WTC11 (cell line): ENCODE results near the gene PITPNM1.

ENCODE experiments used
- ARID4B ChIP-seq: sonication (generic); formaldehyde crosslinking; IDR thresholded peaks from 2 replicates; pipeline ENCODE4 v1.8.0; 2023; ENCODE audit warnings: missing genetic modification reagents, mild to moderate bottlenecking, borderline replicate concordance
- CBFB ChIP-seq: sonication (generic); formaldehyde crosslinking; IDR thresholded peaks from 2 replicates; pipeline ENCODE4 v1.8.1; 2022; ENCODE audit warnings: mild to moderate bottlenecking, low read depth, missing genetic modification reagents
- CTCF ChIP-seq: fragments of 200-600 bp; IDR thresholded peaks from 2 replicates; pipeline ENCODE4 v1.8.0; 2022; ENCODE audit warnings: antibody characterized with exemption
- E2F5 ChIP-seq: sonication (generic); formaldehyde crosslinking; IDR thresholded peaks from 2 replicates; pipeline ENCODE4 v1.8.1; 2022; ENCODE audit warnings: mild to moderate bottlenecking, moderate library complexity, missing genetic modification reagents
- ELF4 ChIP-seq: sonication (generic); formaldehyde crosslinking; IDR thresholded peaks from 2 replicates; pipeline ENCODE4 v1.8.1; 2022; ENCODE audit warnings: low read depth, mild to moderate bottlenecking, moderate library complexity, missing genetic modification reagents
- FOXK1 ChIP-seq: sonication (generic); formaldehyde crosslinking; IDR thresholded peaks from 2 replicates; pipeline ENCODE4 v1.8.0; 2022; ENCODE audit warnings: mild to moderate bottlenecking, moderate library complexity, missing genetic modification reagents
- IRF2 ChIP-seq: sonication (generic); formaldehyde crosslinking; IDR thresholded peaks from 2 replicates; pipeline ENCODE4 v1.8.0; 2022; ENCODE audit warnings: low read depth, missing genetic modification reagents, borderline replicate concordance
- NFE2L1 ChIP-seq: sonication (generic); formaldehyde crosslinking; IDR thresholded peaks from 2 replicates; pipeline ENCODE4 v1.8.1; 2023; ENCODE audit warnings: missing genetic modification reagents
- NFYB ChIP-seq: sonication (generic); formaldehyde crosslinking; conservative IDR thresholded peaks from 2 replicates; pipeline ENCODE4 v1.8.0; 2022; ENCODE audit warnings: low read depth, missing genetic modification reagents
- PRDM15 ChIP-seq: sonication (generic); formaldehyde crosslinking; IDR thresholded peaks from 2 replicates; pipeline ENCODE4 v1.8.0; 2022; ENCODE audit warnings: missing genetic modification reagents
- PREB ChIP-seq: sonication (generic); formaldehyde crosslinking; IDR thresholded peaks from 2 replicates; pipeline ENCODE4 v1.8.1; 2022; ENCODE audit warnings: mild to moderate bottlenecking, missing genetic modification reagents, moderate library complexity, borderline replicate concordance
- SMAD3 ChIP-seq: sonication (generic); formaldehyde crosslinking; IDR thresholded peaks from 2 replicates; pipeline ENCODE4 v1.8.0; 2022; ENCODE audit warnings: missing genetic modification reagents, mild to moderate bottlenecking, borderline replicate concordance
- TP53 ChIP-seq: sonication (generic); formaldehyde crosslinking; IDR thresholded peaks from 2 replicates; pipeline ENCODE4 v1.8.1; 2023; ENCODE audit warnings: mild to moderate bottlenecking, missing genetic modification reagents
- ZNF512 ChIP-seq: sonication (generic); formaldehyde crosslinking; IDR thresholded peaks from 2 replicates; pipeline ENCODE4 v1.8.1; 2022; ENCODE audit warnings: missing genetic modification reagents, borderline replicate concordance

GRCh38 chr11:67458266-67458665 is 46.9 kb downstream of the PITPNM1 start:
- TF ChIP-seq CTCF (no peak), TP53 (CRISPR knock-in tag) (no peak), FOXK1 (no peak), PREB (no peak), PRDM15 (CRISPR knock-in tag) (no peak), CBFB (no peak), ELF4 (CRISPR knock-in tag) (no peak), ZNF512 (no peak), NFE2L1 (CRISPR knock-in tag) (no peak), E2F5 (CRISPR knock-in tag) (no peak), SMAD3 (CRISPR knock-in tag) (no peak), NFYB (CRISPR knock-in tag) (no peak), ARID4B (CRISPR knock-in tag) (no peak), IRF2 (no peak)
